DND-41 (cell line): Measurements from ENCODE around the gene TGM5.

ENCODE experiments used
- ATAC-seq: fragments of 200-7000 bp; cut with Tn5 transposase; 3 replicates; pipeline ENCODE4 v1.9.1; 2021; ENCODE audit warnings: low read depth; ENCODE audit not compliant: insufficient read depth
- DNase-seq: peaks from one replicate; pipeline ENCODE4 v3.0.0-alpha.2; 2020
- H2AFZ ChIP-seq: 2 replicates; pipeline ENCODE4 v1.6.0; 2012; ENCODE audit warnings: low read depth, low read length
- H3K27ac ChIP-seq: 2 replicates; pipeline ENCODE4 v1.5.1; 2012; ENCODE audit warnings: low read length, inconsistent platforms
- H3K27me3 ChIP-seq: fragments of 200-600 bp; sonication (generic); 2 replicates; pipeline ENCODE4 v1.6.0; 2012; ENCODE audit warnings: low read length, mild to moderate bottlenecking, inconsistent platforms; ENCODE audit not compliant: insufficient read depth, poor library complexity
- H3K36me3 ChIP-seq: 2 replicates; pipeline ENCODE4 v1.5.1; 2012; ENCODE audit warnings: low read length, inconsistent platforms; ENCODE audit not compliant: insufficient read depth
- H3K4me1 ChIP-seq: 2 replicates; pipeline ENCODE4 v1.5.1; 2012; ENCODE audit warnings: mild to moderate bottlenecking, low read length; ENCODE audit not compliant: insufficient read depth
- H3K4me2 ChIP-seq: 2 replicates; pipeline ENCODE4 v1.6.0; 2012; ENCODE audit warnings: mild to moderate bottlenecking, moderate library complexity, low read length, inconsistent platforms; ENCODE audit not compliant: insufficient read depth
- H3K4me3 ChIP-seq, 2 experiments: fragments of 200-600 bp in 1 of 2; shearing (Covaris generic) in 1 of 2; 2 replicates each; pipeline ENCODE4 v1.5.1; 2012 to 2016; ENCODE audit warnings: inconsistent platforms in 2 of 2, low read length in 2 of 2, mild to moderate bottlenecking in 2 of 2, low read depth in 1 of 2, moderate library complexity in 1 of 2
- H3K79me2 ChIP-seq: 2 replicates; pipeline ENCODE4 v1.6.0; 2012; ENCODE audit warnings: low read length, inconsistent platforms; ENCODE audit not compliant: insufficient read depth
- H3K9ac ChIP-seq: 2 replicates; pipeline ENCODE4 v1.6.0; 2012; ENCODE audit warnings: low read depth, mild to moderate bottlenecking, inconsistent platforms, low read length, moderate library complexity
- H3K9me3 ChIP-seq: 2 replicates; pipeline ENCODE4 v1.5.1; 2012; ENCODE audit warnings: low read length, moderate library complexity, mild to moderate bottlenecking, inconsistent platforms; ENCODE audit not compliant: insufficient read depth, severe bottlenecking
- H4K20me1 ChIP-seq: 2 replicates; pipeline ENCODE4 v1.6.0; 2012; ENCODE audit warnings: low read length; ENCODE audit not compliant: insufficient read depth
- CTCF ChIP-seq: IDR thresholded peaks from 2 replicates; pipeline ENCODE4 v1.5.1; 2012; ENCODE audit warnings: borderline replicate concordance, low read length, moderate library complexity, mild to moderate bottlenecking; ENCODE audit not compliant: poor library complexity, severe bottlenecking; ENCODE audit errors: extremely low read depth
- EZH2 ChIP-seq: IDR thresholded peaks from 3 replicates; pipeline ENCODE4 v1.6.1; 2012; ENCODE audit warnings: borderline replicate concordance, low read depth, mild to moderate bottlenecking, moderate library complexity, low read length, inconsistent platforms; ENCODE audit not compliant: severe bottlenecking

Gene TGM5

DNA sequence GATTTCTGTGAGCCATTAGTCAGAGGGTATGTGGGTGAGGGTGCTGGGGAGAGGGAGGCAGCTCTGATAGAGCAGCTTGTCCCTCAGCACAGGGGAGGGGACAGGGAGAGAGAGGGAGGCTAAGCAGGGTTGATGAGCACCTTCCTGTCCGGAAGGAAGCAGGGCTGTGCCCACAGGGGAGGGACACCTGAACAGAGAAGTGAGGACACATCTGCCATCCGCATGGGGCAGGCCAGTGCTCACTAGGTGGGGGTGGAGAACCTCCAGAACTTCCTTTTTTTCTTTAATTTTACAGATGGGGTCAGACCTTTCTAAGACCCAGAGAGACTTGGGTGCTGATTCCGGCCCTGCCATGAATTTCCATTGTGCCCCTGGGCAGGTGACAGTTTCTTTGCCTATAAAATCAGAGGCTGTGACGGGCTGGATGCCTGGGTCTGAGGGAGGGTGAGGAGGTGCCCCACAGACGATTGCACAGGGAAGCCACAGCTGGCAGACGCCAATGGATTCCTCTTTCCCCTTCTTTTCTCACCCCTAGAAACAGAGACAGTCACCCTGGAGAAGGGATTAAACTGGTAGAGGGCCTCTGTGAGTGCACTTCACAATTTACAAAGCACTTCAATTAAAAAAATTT lies 4.1 kb upstream of the TGM5 start:
- H3K36me3 ChIP-seq: no peaks in the 10 kb centered on the region
- H3K27me3 ChIP-seq: peaks cover 2% of the 10 kb centered on the region
- ATAC-seq: no peak
- no peaks in the 10 kb centered on the region for H3K4me1 ChIP-seq
- no peak for DNase-seq
- no peaks in the 10 kb centered on the region for H3K79me2 ChIP-seq
- TF ChIP-seq EZH2: no peak
- no peak for TF ChIP-seq CTCF
- no peak overlapping the region for H3K4me2 ChIP-seq
- H3K27ac ChIP-seq: no peak overlapping the region
- H3K9ac ChIP-seq: no peak overlapping the region
- no peaks in the 10 kb centered on the region for H4K20me1 ChIP-seq
- no peak overlapping the region for H2AFZ ChIP-seq
- no peak overlapping the region for H3K4me3 ChIP-seq
- H3K9me3 ChIP-seq: no peaks in the 10 kb centered on the region

DNA sequence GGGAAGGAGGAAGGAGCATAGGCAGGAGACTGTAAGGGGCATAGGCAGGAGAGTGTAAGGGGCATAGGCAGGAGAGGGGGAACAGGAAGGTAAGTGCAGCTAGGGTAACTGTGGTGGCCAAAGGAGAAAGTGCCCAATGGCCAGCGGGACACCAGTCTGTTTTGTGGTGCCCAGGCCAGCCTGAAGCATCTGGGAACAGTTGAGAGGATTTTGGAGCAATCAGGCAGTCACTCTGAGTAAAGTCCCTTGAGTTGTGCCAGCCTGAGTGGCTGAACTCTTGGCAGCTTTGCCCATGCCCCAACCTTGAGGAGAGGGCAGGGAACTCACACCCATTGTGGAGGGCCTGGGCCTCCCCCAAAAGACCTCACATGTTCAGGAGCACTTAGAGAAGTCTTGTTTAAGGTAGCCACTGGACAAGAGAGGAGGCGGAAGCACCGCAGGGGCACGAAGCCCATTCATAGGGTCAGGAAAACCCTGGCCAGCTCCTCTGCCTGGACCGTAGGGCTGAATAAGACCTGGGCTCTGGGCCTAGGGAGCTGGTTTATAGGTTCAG lies 3.5 kb upstream of the TGM5 start:
- no peaks in the 10 kb centered on the region for H3K4me1 ChIP-seq
- H2AFZ ChIP-seq: no peak overlapping the region

GRCh38 chr15:43268111-43269105 lies 1.7 kb upstream of the TGM5 start:
- H3K4me3 ChIP-seq: no peak overlapping the region
- H4K20me1 ChIP-seq: no peaks in the 10 kb centered on the region
- peaks cover 2% of the 10 kb centered on the region for H3K27me3 ChIP-seq
- no peak overlapping the region for H3K4me2 ChIP-seq
- no peak overlapping the region for H3K27ac ChIP-seq
- no peaks in the 10 kb centered on the region for H3K9me3 ChIP-seq
- no peaks in the 10 kb centered on the region for H3K36me3 ChIP-seq
- TF ChIP-seq EZH2: no peak
- TF ChIP-seq CTCF: peak; percentile 54
- no peaks in the 10 kb centered on the region for H3K79me2 ChIP-seq
- no peak overlapping the region for H3K9ac ChIP-seq
- no peak overlapping the region for H2AFZ ChIP-seq
- ATAC-seq: no peak; the same call in 2 of the 3 replicates
- peak; percentile 23 for DNase-seq
- no peaks in the 10 kb centered on the region for H3K4me1 ChIP-seq

More for the DNA sequence above, 3.5 kb upstream of the TGM5 start:
- no peaks in the 10 kb centered on the region for H4K20me1 ChIP-seq
- H3K9me3 ChIP-seq: no peaks in the 10 kb centered on the region
- DNase-seq (no peak), ATAC-seq (no peak)
- no peak overlapping the region for H3K9ac ChIP-seq
- H3K4me3 ChIP-seq: no peak overlapping the region
- no peaks in the 10 kb centered on the region for H3K36me3 ChIP-seq
- H3K4me2 ChIP-seq: no peak overlapping the region
- H3K27ac ChIP-seq: no peak overlapping the region
- H3K27me3 ChIP-seq: peaks cover 2% of the 10 kb centered on the region
- H3K79me2 ChIP-seq: no peaks in the 10 kb centered on the region
- TF ChIP-seq CTCF: no peak
